Neural progenitor cell (in vitro differentiated cells): ENCODE measurements around the gene OR2V2. TPM values are rescaled to one million over a fixed set of nuclear protein-coding genes. Genes with fewer than 3 reads are reported as not detected.

Source experiments
- DNase-seq: peaks from one replicate; pipeline ENCODE4 v3.0.0-alpha.2; 2016; ENCODE audit warnings: low spot score
- H2AFZ ChIP-seq: fragments of 200-600 bp; sonication (generic); replicated peaks from 2 replicates; pipeline ENCODE4 v1.6.1; 2016; ENCODE audit warnings: antibody characterized with exemption
- H3F3A ChIP-seq: fragments of 200-600 bp; sonication (generic); 2 replicates; pipeline ENCODE4 v1.6.1; 2016; ENCODE audit warnings: antibody characterized with exemption, low read depth
- H3K27ac ChIP-seq: fragments of 200-600 bp; sonication (generic); 2 replicates; pipeline ENCODE4 v1.5.1; 2016; ENCODE audit warnings: mild to moderate bottlenecking
- H3K27me3 ChIP-seq: fragments of 200-600 bp; sonication (generic); 2 replicates; pipeline ENCODE4 v1.6.1; 2016; ENCODE audit warnings: mild to moderate bottlenecking, moderate library complexity
- H3K36me3 ChIP-seq: fragments of 200-600 bp; sonication (generic); 2 replicates; pipeline ENCODE4 v1.5.1; 2016
- H3K4me1 ChIP-seq: fragments of 200-600 bp; sonication (generic); 2 replicates; pipeline ENCODE4 v1.6.1; 2016; ENCODE audit warnings: mixed run types
- H3K4me2 ChIP-seq: fragments of 200-600 bp; sonication (generic); 2 replicates; pipeline ENCODE4 v1.6.1; 2016
- H3K4me3 ChIP-seq: fragments of 200-600 bp; sonication (generic); 2 replicates; pipeline ENCODE4 v1.5.1; 2016
- H3K79me2 ChIP-seq: fragments of 200-600 bp; sonication (generic); 2 replicates; pipeline ENCODE4 v1.6.1; 2016; ENCODE audit warnings: low read depth
- H3K9ac ChIP-seq: fragments of 200-600 bp; sonication (generic); 2 replicates; pipeline ENCODE4 v1.6.1; 2016
- H3K9me3 ChIP-seq: fragments of 200-600 bp; sonication (generic); 2 replicates; pipeline ENCODE4 v1.5.1; 2016; ENCODE audit warnings: low read depth
- H4K20me1 ChIP-seq: fragments of 200-600 bp; sonication (generic); 2 replicates; pipeline ENCODE4 v1.6.1; 2016; ENCODE audit warnings: low read depth
- H3K27ac Mint-ChIP-seq: 3 replicates; pipeline ENCODE4 v1.8.0; 2021; ENCODE audit warnings: mixed read lengths
- H3K27me3 Mint-ChIP-seq: 2 replicates; pipeline ENCODE4 v1.8.0; 2022; ENCODE audit warnings: low read depth, mild to moderate bottlenecking, inconsistent platforms, moderate library complexity, mixed read lengths; ENCODE audit not compliant: insufficient read depth
- H3K36me3 Mint-ChIP-seq: 3 replicates; pipeline ENCODE4 v1.8.0; 2021; ENCODE audit warnings: mixed read lengths
- H3K4me1 Mint-ChIP-seq: 3 replicates; pipeline ENCODE4 v1.8.0; 2021; ENCODE audit warnings: mixed read lengths
- H3K4me3 Mint-ChIP-seq: 3 replicates; pipeline ENCODE4 v1.8.0; 2021; ENCODE audit warnings: mild to moderate bottlenecking, moderate library complexity, mixed read lengths
- H3K9me3 Mint-ChIP-seq: 3 replicates; pipeline ENCODE4 v1.8.0; 2020; ENCODE audit warnings: mixed read lengths
- EZH2 ChIP-seq: fragments of 200-600 bp; sonication (generic); IDR thresholded peaks from 2 replicates; pipeline ENCODE4 v1.6.1; 2017; ENCODE audit warnings: antibody characterized with exemption, mild to moderate bottlenecking, moderate library complexity
- EZH2phosphoT487 ChIP-seq: fragments of 200-600 bp; sonication (generic); IDR thresholded peaks from 2 replicates; pipeline ENCODE4 v1.6.1; 2017; ENCODE audit warnings: antibody characterized with exemption
- total RNA-seq: library from RNA; depleted of rRNA; stranded (reverse); fragments of >200 nt; gene quantifications from 2 replicates; pipeline ENCODE4 v1.2.3, GENCODE V29; 2015; ENCODE audit warnings: low replicate concordance
- TF ChIP-seq, protein P1 (sequence below): fragments of 200-600 bp; sonication (generic); IDR thresholded peaks from 2 replicates; pipeline ENCODE4 v1.5.1; 2017; ENCODE audit warnings: antibody characterized with exemption, mild to moderate bottlenecking

OR2V2 gene
- total RNA-seq, 1 donor from 2014 or later = not detected

DNA sequence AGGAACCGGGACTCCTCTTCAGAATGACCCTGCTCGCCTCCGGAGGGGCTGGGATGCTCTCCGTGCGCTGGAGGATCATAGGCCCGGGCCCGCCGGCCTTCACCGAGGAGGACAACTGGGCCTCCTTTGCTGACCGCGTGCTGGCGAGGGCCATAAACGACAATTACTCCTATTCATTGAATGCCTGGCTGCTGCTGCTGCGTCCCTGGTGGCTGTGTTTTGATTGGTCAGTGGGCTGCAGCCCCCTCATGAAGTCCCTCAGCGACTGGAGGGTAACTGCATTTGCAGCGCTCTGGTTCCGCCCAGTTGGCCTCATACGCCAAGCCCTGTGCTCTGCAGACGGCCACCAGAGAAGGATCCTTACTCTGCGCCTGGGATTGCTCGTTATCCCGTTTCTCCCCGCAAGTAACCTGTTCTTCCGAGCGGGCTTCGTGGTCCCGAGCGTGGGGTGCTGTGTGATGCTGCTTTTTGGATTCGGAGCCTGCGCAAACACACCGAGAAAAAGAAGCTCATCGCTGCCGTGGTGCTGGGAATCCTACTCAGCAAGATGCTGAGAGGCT is 33.0 kb upstream of the OR2V2 start:
- Histone ChIP-seq H3K79me2 (no peaks in the 10 kb centered on the region), H3K4me3 (peak overlapping the region; percentile 36), H2AFZ (peak overlapping the region; percentile 92), H3K36me3 (no peaks in the 10 kb centered on the region), H3K27me3 (peaks cover 96% of the 10 kb centered on the region), H3K9me3 (no peaks in the 10 kb centered on the region), H4K20me1 (no peaks in the 10 kb centered on the region), H3K4me1 (no peaks in the 10 kb centered on the region), H3F3A (no peaks in the 10 kb centered on the region), H3K27ac (no peak overlapping the region), H3K4me2 (peak overlapping the region; percentile 69), H3K9ac (no peak overlapping the region)
- Mint-ChIP-seq H3K27me3 (peaks cover 40% of the 10 kb centered on the region), H3K4me1 (peaks cover 2% of the 10 kb centered on the region), H3K36me3 (peaks cover 2% of the 10 kb centered on the region), H3K9me3 (peaks cover 16% of the 10 kb centered on the region), H3K4me3 (peak overlapping the region; percentile 46), H3K27ac (no peak overlapping the region)
- TF ChIP-seq EZH2 = no peak
- no peak for TF ChIP-seq EZH2phosphoT487
- TF ChIP-seq, protein P1, sequence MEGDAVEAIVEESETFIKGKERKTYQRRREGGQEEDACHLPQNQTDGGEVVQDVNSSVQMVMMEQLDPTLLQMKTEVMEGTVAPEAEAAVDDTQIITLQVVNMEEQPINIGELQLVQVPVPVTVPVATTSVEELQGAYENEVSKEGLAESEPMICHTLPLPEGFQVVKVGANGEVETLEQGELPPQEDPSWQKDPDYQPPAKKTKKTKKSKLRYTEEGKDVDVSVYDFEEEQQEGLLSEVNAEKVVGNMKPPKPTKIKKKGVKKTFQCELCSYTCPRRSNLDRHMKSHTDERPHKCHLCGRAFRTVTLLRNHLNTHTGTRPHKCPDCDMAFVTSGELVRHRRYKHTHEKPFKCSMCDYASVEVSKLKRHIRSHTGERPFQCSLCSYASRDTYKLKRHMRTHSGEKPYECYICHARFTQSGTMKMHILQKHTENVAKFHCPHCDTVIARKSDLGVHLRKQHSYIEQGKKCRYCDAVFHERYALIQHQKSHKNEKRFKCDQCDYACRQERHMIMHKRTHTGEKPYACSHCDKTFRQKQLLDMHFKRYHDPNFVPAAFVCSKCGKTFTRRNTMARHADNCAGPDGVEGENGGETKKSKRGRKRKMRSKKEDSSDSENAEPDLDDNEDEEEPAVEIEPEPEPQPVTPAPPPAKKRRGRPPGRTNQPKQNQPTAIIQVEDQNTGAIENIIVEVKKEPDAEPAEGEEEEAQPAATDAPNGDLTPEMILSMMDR = no peak
- no peak for DNase-seq

DNA sequence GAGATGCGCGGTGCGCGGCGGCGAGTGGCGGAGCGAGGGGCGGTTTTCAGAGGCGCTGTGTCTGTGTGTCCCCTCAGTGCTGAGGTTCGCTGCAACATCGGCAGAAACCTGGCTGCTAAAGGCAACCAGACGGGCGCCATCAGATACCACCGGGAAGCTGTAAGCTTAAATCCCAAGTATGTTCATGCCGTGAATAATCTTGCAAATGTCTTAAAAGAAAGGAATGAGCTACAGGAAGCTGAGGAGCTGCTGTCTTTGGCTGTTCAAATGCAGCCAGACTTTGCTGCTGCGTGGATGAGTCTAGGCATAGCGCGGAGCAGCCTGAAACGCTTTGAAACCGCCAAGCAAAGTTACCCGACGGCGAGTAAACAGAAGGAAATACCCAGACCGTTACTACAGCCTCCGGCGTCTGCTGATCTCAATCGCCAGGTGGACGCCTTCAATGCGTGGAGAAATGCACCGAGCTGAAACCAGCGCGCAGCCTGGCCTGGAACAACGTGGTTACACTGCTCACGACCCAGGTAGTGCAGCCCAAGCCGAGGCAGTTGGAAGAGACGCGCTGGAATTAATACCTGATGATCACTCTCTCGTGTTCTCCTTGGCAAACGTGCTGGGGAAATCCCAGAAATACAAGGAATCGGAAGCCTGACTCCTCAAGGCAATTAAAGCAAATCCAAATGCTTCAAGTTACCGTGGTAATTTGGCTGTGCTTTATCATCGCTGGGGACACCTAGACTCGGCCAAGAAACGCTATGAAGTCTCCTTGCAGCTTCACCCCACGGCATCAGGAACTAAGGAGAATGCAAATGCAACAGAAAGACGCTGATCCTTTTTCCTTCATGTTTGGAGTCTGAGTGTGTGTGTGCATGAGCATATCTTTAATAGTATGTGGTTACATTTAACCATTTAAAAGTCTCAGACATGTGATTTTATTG is 32.3 kb upstream of the OR2V2 start:
- TF ChIP-seq, protein P1 = no peak
- TF ChIP-seq EZH2phosphoT487 (peak; percentile 52), EZH2 (peak; percentile 82)
- H3K4me1 Mint-ChIP-seq = peaks cover 2% of the 10 kb centered on the region

DNA sequence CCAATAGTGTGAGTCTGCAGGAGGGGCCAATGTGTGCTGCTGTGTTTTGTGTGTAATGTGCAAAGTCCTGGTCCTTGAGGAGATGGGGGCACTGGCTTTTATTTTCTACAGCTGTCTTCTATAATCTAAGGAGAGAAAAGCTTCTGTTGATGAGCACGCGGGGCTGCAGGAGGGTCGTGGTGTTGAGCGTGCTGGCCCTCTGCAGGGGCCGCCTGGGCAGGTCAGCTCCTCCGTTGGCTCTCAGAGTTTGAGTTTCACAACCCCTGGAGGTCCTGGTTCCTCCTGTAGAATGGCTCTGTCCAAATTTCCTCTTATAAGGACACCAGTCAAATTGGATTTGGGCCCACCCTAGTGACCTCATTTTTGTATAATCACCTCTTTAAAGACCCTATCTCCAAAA is 29.0 kb upstream of the OR2V2 start:
- Histone ChIP-seq H3F3A (no peaks in the 10 kb centered on the region), H3K9ac (no peak overlapping the region), H3K4me3 (no peak overlapping the region), H3K27ac (no peak overlapping the region), H3K4me2 (no peak overlapping the region), H4K20me1 (no peaks in the 10 kb centered on the region), H3K4me1 (no peaks in the 10 kb centered on the region), H3K9me3 (no peaks in the 10 kb centered on the region), H3K79me2 (no peaks in the 10 kb centered on the region), H3K36me3 (no peaks in the 10 kb centered on the region), H3K27me3 (peaks cover 89% of the 10 kb centered on the region), H2AFZ (no peak overlapping the region)
- no peak for DNase-seq
- Mint-ChIP-seq H3K27me3 (peaks cover 27% of the 10 kb centered on the region), H3K36me3 (peaks cover 2% of the 10 kb centered on the region), H3K4me1 (peaks cover 2% of the 10 kb centered on the region), H3K27ac (no peak overlapping the region), H3K9me3 (peaks cover 14% of the 10 kb centered on the region), H3K4me3 (no peak overlapping the region)
- no peak for TF ChIP-seq EZH2phosphoT487
- TF ChIP-seq, protein P1 = no peak
- no peak for TF ChIP-seq EZH2

More for the DNA sequence above, 32.3 kb upstream of the OR2V2 start:
- peaks cover 2% of the 10 kb centered on the region for H3K36me3 Mint-ChIP-seq
- H3F3A ChIP-seq = no peaks in the 10 kb centered on the region
- H3K4me3 ChIP-seq = peak overlapping the region; percentile 36
- peak overlapping the region; percentile 46 for H3K4me3 Mint-ChIP-seq
- H3K4me1 ChIP-seq = no peaks in the 10 kb centered on the region
- no peaks in the 10 kb centered on the region for H3K36me3 ChIP-seq
- peaks cover 39% of the 10 kb centered on the region for H3K27me3 Mint-ChIP-seq
- peak overlapping the region; percentile 69 for H3K4me2 ChIP-seq
- H3K27me3 ChIP-seq = peaks cover 100% of the 10 kb centered on the region
- no peak overlapping the region for H3K9ac ChIP-seq
- H3K27ac Mint-ChIP-seq = no peak overlapping the region
- H3K27ac ChIP-seq = no peak overlapping the region
- no peaks in the 10 kb centered on the region for H3K79me2 ChIP-seq
- peak; percentile 52 for DNase-seq
- no peaks in the 10 kb centered on the region for H4K20me1 ChIP-seq
- H3K9me3 ChIP-seq = no peaks in the 10 kb centered on the region
- H3K9me3 Mint-ChIP-seq = peaks cover 16% of the 10 kb centered on the region
- H2AFZ ChIP-seq = peak overlapping the region; percentile 92
